A673 (cell line): Measurements from ENCODE around the gene IGSF21. TPM values are rescaled to one million over a fixed set of nuclear protein-coding genes. Genes with fewer than 3 reads are reported as not detected.

Source experiments
- BruUV-seq: library from RNA; stranded (reverse); fragments of 400-500 nt; replicated peaks from 2 replicates; lab custom pipeline; 2021; lab: Mats Ljungman, UMichigan
- CTCF ChIA-PET: fragments of 300-600 bp; sonication (Branson Sonifier 250); formaldehyde crosslinking; loops from one replicate; lab custom pipeline; 2022; ENCODE audit warnings: antibody characterized with exemption; lab: Charles Lee
- POLR2A ChIA-PET: fragments of 300-600 bp; sonication (Branson Sonifier 250); formaldehyde crosslinking; loops from one replicate; lab custom pipeline; 2022; ENCODE audit warnings: antibody characterized with exemption; ENCODE audit not compliant: low non-redundant PET; lab: Charles Lee
- DNase-seq: peaks from one replicate; pipeline ENCODE4 v3.0.0-alpha.2; 2015; ENCODE audit warnings: low spot score
- H3K27ac ChIP-seq: fragments of 200-600 bp; sonication (generic); 2 replicates; pipeline ENCODE4 v1.5.1; 2016; ENCODE audit warnings: mixed run types, low read depth, mild to moderate bottlenecking, mixed read lengths, antibody characterized with exemption, low read length; ENCODE audit not compliant: poor library complexity, severe bottlenecking
- H3K27me3 ChIP-seq: fragments of 200-600 bp; sonication (generic); replicated peaks from 2 replicates; pipeline ENCODE4 v1.6.1; 2017; ENCODE audit warnings: mixed run types, low read depth, mild to moderate bottlenecking, mixed read lengths, antibody characterized with exemption, low read length; ENCODE audit not compliant: insufficient read depth, poor library complexity
- H3K36me3 ChIP-seq: fragments of 200-600 bp; sonication (generic); 2 replicates; pipeline ENCODE4 v1.6.1; 2016; ENCODE audit warnings: mixed run types, mild to moderate bottlenecking, mixed read lengths, antibody characterized with exemption, low read length; ENCODE audit not compliant: insufficient read depth, poor library complexity, severe bottlenecking
- H3K4me1 ChIP-seq: fragments of 200-600 bp; sonication (generic); 2 replicates; pipeline ENCODE4 v1.6.1; 2017; ENCODE audit warnings: mixed run types, mild to moderate bottlenecking, mixed read lengths, antibody characterized with exemption, low read length; ENCODE audit not compliant: insufficient read depth, poor library complexity, severe bottlenecking
- H3K4me3 ChIP-seq: fragments of 200-600 bp; sonication (generic); 2 replicates; pipeline ENCODE4 v1.5.1; 2016; ENCODE audit warnings: low read depth, mixed run types, mild to moderate bottlenecking, mixed read lengths, low read length; ENCODE audit not compliant: poor library complexity, severe bottlenecking
- H3K9me3 ChIP-seq: fragments of 200-600 bp; sonication (generic); 2 replicates; pipeline ENCODE4 v1.6.1; 2016; ENCODE audit warnings: mixed run types, low read depth, mild to moderate bottlenecking, mixed read lengths, antibody characterized with exemption, low read length; ENCODE audit not compliant: poor library complexity, severe bottlenecking
- EZH2 ChIP-seq: fragments of 200-600 bp; sonication (generic); IDR thresholded peaks from 2 replicates; pipeline ENCODE4 v1.6.1; 2017; ENCODE audit warnings: borderline replicate concordance, low read depth, mild to moderate bottlenecking, mixed read lengths, antibody characterized with exemption, low read length; ENCODE audit not compliant: poor library complexity, severe bottlenecking
- intact Hi-C: fragments of 100-400 bp; cut with micrococcal nuclease; formaldehyde crosslinking; loops from one replicate; pipeline ENCODE4 v1.10.0; 2022; ENCODE audit not compliant: unreplicated experiment
- total RNA-seq: library from RNA; stranded (reverse); gene quantifications from 2 replicates; pipeline ENCODE4 v1.2.3, GENCODE V29; 2021
- TF ChIP-seq, protein P1 (sequence below): fragments of 300-800, 200-600 bp; sonication (generic); conservative IDR thresholded peaks from 2 replicates; pipeline ENCODE4 v1.5.1; 2017; ENCODE audit warnings: low read depth, mild to moderate bottlenecking, antibody characterized with exemption, low read length, moderate library complexity, mixed read lengths

The IGSF21 gene
- total RNA-seq, 1 experiment from 2014 or later = 3.2 TPM

DNA sequence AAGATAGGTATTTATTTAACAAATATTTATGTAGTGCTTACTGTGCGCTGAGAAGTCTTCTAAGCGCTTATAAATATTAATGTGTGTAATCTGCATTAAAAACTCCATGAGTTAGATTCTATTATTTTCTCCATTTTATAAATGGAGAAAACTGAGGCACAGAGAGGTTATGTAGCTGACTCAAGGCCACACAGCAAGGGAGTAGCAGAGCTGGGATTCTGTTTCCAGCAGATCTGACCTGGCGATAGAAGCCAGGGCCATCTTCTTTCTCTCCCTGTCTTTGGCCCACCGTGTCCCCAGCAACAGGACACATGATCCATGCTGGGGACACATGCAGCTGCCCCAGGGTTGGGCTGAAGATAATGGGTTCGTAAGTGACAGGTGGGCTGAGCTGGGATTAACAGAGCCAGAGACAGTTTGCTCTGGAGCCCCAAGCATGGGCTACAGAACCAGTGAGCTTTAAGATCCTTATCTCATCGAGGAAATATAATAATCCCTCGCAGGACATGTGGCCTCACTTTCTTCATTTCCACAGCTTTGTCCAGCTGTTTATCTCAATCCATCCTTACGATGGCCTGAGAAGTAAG is 30.3 kb downstream of the IGSF21 start:
- POLR2A ChIA-PET = no interaction called here
- intact Hi-C loops = no loop called here
- H3K27me3 ChIP-seq = no peaks in the 10 kb centered on the region
- CTCF ChIA-PET = interaction anchor here (0.5 kb wide), 1 partner anchor 97 kb away, joined by 3 read pairs; no protein-coding TSS in a partner anchor
- no TSS peak for BruUV-seq
- H3K4me3 ChIP-seq = no peak overlapping the region
- H3K27ac ChIP-seq = no peak overlapping the region
- no peaks in the 10 kb centered on the region for H3K9me3 ChIP-seq
- H3K4me1 ChIP-seq = no peaks in the 10 kb centered on the region
- no peaks in the 10 kb centered on the region for H3K36me3 ChIP-seq
- DNase-seq = no peak
- no peak for TF ChIP-seq EZH2
- TF ChIP-seq, protein P1, sequence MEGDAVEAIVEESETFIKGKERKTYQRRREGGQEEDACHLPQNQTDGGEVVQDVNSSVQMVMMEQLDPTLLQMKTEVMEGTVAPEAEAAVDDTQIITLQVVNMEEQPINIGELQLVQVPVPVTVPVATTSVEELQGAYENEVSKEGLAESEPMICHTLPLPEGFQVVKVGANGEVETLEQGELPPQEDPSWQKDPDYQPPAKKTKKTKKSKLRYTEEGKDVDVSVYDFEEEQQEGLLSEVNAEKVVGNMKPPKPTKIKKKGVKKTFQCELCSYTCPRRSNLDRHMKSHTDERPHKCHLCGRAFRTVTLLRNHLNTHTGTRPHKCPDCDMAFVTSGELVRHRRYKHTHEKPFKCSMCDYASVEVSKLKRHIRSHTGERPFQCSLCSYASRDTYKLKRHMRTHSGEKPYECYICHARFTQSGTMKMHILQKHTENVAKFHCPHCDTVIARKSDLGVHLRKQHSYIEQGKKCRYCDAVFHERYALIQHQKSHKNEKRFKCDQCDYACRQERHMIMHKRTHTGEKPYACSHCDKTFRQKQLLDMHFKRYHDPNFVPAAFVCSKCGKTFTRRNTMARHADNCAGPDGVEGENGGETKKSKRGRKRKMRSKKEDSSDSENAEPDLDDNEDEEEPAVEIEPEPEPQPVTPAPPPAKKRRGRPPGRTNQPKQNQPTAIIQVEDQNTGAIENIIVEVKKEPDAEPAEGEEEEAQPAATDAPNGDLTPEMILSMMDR = no peak

DNA sequence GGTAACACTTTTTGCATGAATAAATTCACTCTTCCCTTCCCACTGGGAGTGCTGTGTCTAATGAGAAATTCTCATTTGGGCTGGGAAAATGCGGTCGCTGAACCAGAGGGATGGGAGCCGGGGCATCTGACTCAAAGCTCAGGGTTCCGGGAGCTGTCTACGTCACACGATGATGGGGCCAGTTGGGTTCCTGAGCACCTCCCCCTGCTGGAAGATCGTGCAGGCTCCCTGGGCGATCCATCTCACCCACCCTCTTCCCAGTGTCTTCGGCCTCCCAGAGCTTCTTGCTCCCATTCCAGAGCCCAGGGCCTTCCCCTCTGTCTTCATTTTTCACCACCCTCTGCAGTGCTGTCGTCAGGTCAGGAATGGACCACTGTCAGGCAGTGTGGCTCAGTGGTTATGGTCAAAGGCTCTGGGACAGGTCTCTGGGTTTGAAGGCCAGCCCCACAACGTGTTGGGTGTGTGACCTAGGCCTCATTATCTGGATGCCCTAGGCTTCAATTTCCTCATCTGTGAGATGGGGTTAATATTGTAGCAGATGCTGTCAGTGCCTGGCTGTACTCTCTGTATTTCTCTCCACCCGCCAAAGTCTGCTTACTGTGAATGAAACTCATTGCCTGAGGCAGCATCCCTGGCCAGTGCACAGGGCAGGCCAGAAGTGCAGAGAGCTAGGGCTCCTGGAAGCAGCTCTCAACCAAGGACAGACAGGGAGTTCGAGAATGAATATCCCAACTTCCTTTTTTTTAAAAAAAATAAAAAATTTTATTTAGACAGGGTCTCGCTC is 31.8 kb downstream of the IGSF21 start:
- BruUV-seq = no TSS peak
- Histone ChIP-seq H3K36me3 (no peaks in the 10 kb centered on the region), H3K4me3 (no peak overlapping the region), H3K27me3 (no peaks in the 10 kb centered on the region), H3K4me1 (no peaks in the 10 kb centered on the region), H3K9me3 (no peaks in the 10 kb centered on the region), H3K27ac (no peak overlapping the region)
- CTCF ChIA-PET = no interaction called here
- no peak for TF ChIP-seq EZH2
- TF ChIP-seq, protein P1 = no peak
- POLR2A ChIA-PET = no interaction called here
- no peak for DNase-seq
- intact Hi-C loops = no loop called here

DNA sequence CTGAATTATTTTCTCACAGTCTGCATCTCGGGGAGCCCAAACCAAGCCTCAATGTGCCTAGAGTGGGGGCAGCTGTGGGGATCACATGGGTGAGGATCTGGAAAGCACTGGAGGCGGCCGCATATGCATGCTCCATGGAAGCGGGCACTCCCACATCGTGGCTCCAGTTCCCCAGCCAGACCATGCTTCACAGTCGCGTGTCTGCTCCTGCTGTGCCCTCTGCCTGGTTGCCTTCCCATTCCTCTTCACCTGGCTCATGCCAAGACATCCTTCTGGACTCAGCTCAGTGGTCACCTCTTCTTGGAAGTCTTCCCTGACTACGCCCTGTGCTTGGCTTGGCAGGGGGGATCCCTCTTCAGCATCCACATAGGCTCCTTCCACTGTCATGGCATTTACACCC is 32.8 kb downstream of the IGSF21 start:
- Histone ChIP-seq H3K27ac (no peak overlapping the region), H3K4me1 (no peaks in the 10 kb centered on the region), H3K27me3 (no peaks in the 10 kb centered on the region), H3K36me3 (no peaks in the 10 kb centered on the region), H3K4me3 (no peak overlapping the region), H3K9me3 (no peaks in the 10 kb centered on the region)
- no peak for DNase-seq
- ChIA-PET CTCF (no interaction called here), POLR2A (no interaction called here)
- BruUV-seq = no TSS peak
- TF ChIP-seq EZH2 = no peak
- TF ChIP-seq, protein P1 = no peak
- intact Hi-C loops = no loop called here
